Measurements from ENCODE around the gene ARAP3. TPM values are rescaled to one million over a fixed set of nuclear protein-coding genes. Genes with fewer than 3 reads are reported as not detected.

ARAP3 gene
- total and polyA plus RNA-seq, 2 experiments from 2014 or later, result 0.59 to 1.6 TPM

- Histone ChIP-seq H3K9me3 (ENCODE audit: low read depth) (no peaks in the 10 kb centered on the region), H3K4me1 (ENCODE audit: low read depth) (no peaks in the 10 kb centered on the region), H3K27ac (no peak overlapping the region), H3K27me3 (peaks cover 9% of the 10 kb centered on the region), H3K4me3 (no peak overlapping the region), H3K36me3 (no peaks in the 10 kb centered on the region)
- TF ChIP-seq CTCF (IDR thresholded peaks at IDR 0.05; ENCODE audit: low read depth, low read length), result no peak
- DNase-seq (ENCODE audit: low read depth in 1 of 2, low spot score in 1 of 2), result no peak
Measured at GRCh38 chr5:141639357-141640050, 42.5 kb downstream of the ARAP3 start.

GRCh38 chr5:141638771-141639170 lies 43.3 kb downstream of the ARAP3 start:
- no peak for TF ChIP-seq CTCF (IDR thresholded peaks at IDR 0.05; ENCODE audit: low read depth, low read length)
- no peak for DNase-seq (ENCODE audit: low read depth in 1 of 2, low spot score in 1 of 2)
- Histone ChIP-seq H3K4me1 (ENCODE audit: low read depth) (no peaks in the 10 kb centered on the region), H3K36me3 (no peaks in the 10 kb centered on the region), H3K4me3 (no peak overlapping the region), H3K27me3 (peaks cover 9% of the 10 kb centered on the region), H3K9me3 (ENCODE audit: low read depth) (no peaks in the 10 kb centered on the region), H3K27ac (no peak overlapping the region)

GRCh38 chr5:141637767-141638419 lies 44.1 kb downstream of the ARAP3 start:
- Histone ChIP-seq H3K27ac (no peak overlapping the region), H3K36me3 (no peaks in the 10 kb centered on the region), H3K9me3 (ENCODE audit: low read depth) (no peaks in the 10 kb centered on the region), H3K4me1 (ENCODE audit: low read depth) (no peaks in the 10 kb centered on the region), H3K4me3 (peak overlapping the region; percentile 89), H3K27me3 (peaks cover 9% of the 10 kb centered on the region)
- peak; percentile 31 for TF ChIP-seq CTCF (IDR thresholded peaks at IDR 0.05; ENCODE audit: low read depth, low read length)
- DNase-seq (ENCODE audit: low read depth in 1 of 2, low spot score in 1 of 2), result peak; percentile 71 to 82

GRCh38 chr5:141637123-141637766 lies 44.8 kb downstream of the ARAP3 start:
- no peak for TF ChIP-seq CTCF (IDR thresholded peaks at IDR 0.05; ENCODE audit: low read depth, low read length)
- no peaks in the 10 kb centered on the region for H3K36me3 ChIP-seq
- peaks cover 9% of the 10 kb centered on the region for H3K27me3 ChIP-seq
- H3K9me3 ChIP-seq (ENCODE audit: low read depth), result no peaks in the 10 kb centered on the region
- DNase-seq (ENCODE audit: low read depth in 1 of 2, low spot score in 1 of 2), result peak in 1 of 2 donors; percentile 6
- no peak overlapping the region for H3K27ac ChIP-seq
- no peaks in the 10 kb centered on the region for H3K4me1 ChIP-seq (ENCODE audit: low read depth)
- H3K4me3 ChIP-seq, result peak overlapping the region; percentile 89

GRCh38 chr5:141636413-141637122 lies 45.5 kb downstream of the ARAP3 start, which contains the start of the genes HDAC3 and RELL2:
Gene HDAC3, minus strand, starts transcription at chr5:141636849. Its CDS starts 59 bp downstream, at chr5:141636790.
Gene RELL2, plus strand, starts transcription at chr5:141636997. Its CDS starts 1,229 bp downstream, at chr5:141638226.
- no peak for TF ChIP-seq CTCF (IDR thresholded peaks at IDR 0.05; ENCODE audit: low read depth, low read length)
- peak within 1 kb of the TSS; percentile 89 for H3K4me3 ChIP-seq
- no peaks in the 10 kb centered on the region for H3K4me1 ChIP-seq (ENCODE audit: low read depth)
- DNase-seq (ENCODE audit: low read depth in 1 of 2, low spot score in 1 of 2), result peak; percentile 92 to 94
- H3K27ac ChIP-seq, result peak within 1 kb of the TSS; percentile 86
- H3K27me3 ChIP-seq, result peaks cover 9% of the 10 kb centered on the region
- H3K36me3 ChIP-seq, result no peaks in the 10 kb centered on the region
- no peaks in the 10 kb centered on the region for H3K9me3 ChIP-seq (ENCODE audit: low read depth)
